Duodenal mucosa (tissue), 2 donors: Measurements from ENCODE around the gene KIF1C.
"Not testable (repeated sequence)": the region's sequence is repeated elsewhere in the genome, so short reads cannot be mapped to it uniquely, and the experiment has no call there.

Experiments used
- H3K27ac ChIP-seq: one replicate; pipeline ENCODE4 v1.7.0; 2013; ENCODE audit warnings: low read depth, low read length
- H3K27me3 ChIP-seq, 2 donors: one replicate each; pipeline ENCODE4 v1.7.0; 2013; ENCODE audit warnings: low read length in 2 of 2, control low read depth in 1 of 2; ENCODE audit not compliant: insufficient read depth in 2 of 2, control insufficient read depth in 1 of 2
- H3K36me3 ChIP-seq, 2 donors: one replicate each; pipeline ENCODE4 v1.7.0; 2013; ENCODE audit warnings: low read length in 2 of 2, control low read depth in 1 of 2; ENCODE audit not compliant: insufficient read depth in 2 of 2, control insufficient read depth in 1 of 2
- H3K4me1 ChIP-seq, 2 donors: one replicate each; pipeline ENCODE4 v1.7.0; 2013; ENCODE audit warnings: low read length in 2 of 2, control low read depth in 1 of 2; ENCODE audit not compliant: insufficient read depth in 2 of 2, control insufficient read depth in 1 of 2
- H3K4me3 ChIP-seq, 2 donors: one replicate each; pipeline ENCODE4 v1.7.0; 2013; ENCODE audit warnings: low read length in 2 of 2, low read depth in 1 of 2
- H3K9ac ChIP-seq, 2 donors: one replicate each; pipeline ENCODE4 v1.7.0; 2013; ENCODE audit warnings: low read length in 2 of 2, low read depth in 1 of 2
- H3K9me3 ChIP-seq, 2 donors: one replicate each; pipeline ENCODE4 v1.7.0; 2013; ENCODE audit warnings: low read length in 2 of 2, control low read depth in 1 of 2; ENCODE audit not compliant: control insufficient read depth in 1 of 2

Gene KIF1C

DNA sequence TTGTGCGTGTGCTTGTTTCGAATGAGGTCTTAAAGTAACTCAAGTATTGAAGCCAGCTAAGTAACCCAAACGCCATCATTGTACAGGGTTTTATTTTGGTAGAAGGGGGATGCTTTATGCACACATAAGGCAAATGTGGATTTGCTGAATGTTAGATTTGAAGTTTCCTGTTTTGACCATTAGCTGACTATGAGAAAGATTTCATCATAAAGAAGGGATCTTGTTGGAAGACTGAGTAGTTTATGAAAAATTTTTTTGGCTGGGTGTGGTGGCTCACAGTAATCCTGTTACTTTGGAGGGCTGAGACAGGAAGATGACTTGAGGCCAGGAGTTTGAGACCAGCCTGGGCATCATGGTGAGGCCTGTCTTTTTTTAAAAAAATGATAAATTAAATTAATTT, 70.5 kb downstream of the KIF1C start:
- Histone ChIP-seq H3K4me1 (no peaks in the 10 kb centered on the region), H3K27me3 (no peaks in the 10 kb centered on the region), H3K9me3 (no peaks in the 10 kb centered on the region), H3K9ac (no peak overlapping the region), H3K27ac (no peak overlapping the region), H3K4me3 (no peak overlapping the region), H3K36me3 (no peaks in the 10 kb centered on the region)

DNA sequence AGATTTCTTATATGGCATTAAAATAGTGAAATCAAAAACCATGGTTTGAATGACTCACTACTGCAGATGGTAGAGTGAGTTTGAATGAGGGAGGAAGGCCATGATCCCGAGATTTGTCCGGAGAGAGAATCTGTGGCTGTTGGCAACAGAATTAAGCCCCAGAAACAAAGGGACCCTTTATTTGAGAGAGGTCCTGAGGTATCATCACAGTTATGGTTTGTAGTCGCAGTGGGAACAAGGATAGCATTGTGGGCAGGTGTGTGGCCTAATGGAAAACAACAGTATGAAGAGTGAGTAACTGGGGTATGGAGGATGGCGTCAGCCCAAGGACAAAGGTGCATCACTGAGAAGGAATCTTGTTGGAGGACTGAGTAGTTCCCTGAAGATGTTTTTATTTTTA, 72.0 kb downstream of the KIF1C start:
- H3K27ac ChIP-seq: no peak overlapping the region
- no peak overlapping the region for H3K9ac ChIP-seq
- H3K36me3 ChIP-seq: no peaks in the 10 kb centered on the region
- H3K4me1 ChIP-seq: no peaks in the 10 kb centered on the region
- no peaks in the 10 kb centered on the region for H3K27me3 ChIP-seq
- H3K9me3 ChIP-seq: no peaks in the 10 kb centered on the region
- no peak overlapping the region for H3K4me3 ChIP-seq

DNA sequence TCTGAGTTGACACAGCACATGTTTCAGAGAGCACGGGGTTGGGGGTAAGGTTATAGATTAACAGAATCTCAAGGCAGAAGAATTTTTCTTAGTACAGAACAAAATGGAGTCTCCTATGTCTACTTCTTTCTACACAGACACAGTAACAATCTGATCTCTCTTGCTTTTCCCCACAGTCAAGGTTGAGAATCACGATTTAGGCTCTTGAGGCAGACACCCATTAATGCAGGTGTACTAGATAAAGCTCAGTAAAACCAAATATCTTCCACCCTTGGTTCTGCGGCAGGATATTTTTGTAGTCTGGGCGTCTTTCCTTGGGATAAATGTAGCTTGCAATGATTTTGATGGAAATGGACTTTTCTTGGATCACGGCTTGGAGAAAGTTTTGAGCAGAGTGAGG, 77.7 kb downstream of the KIF1C start:
- not testable (repeated sequence) for H3K9me3 ChIP-seq, H3K36me3 ChIP-seq, H3K4me3 ChIP-seq, H3K9ac ChIP-seq, H3K27me3 ChIP-seq, H3K27ac ChIP-seq
- peaks cover 5 to 16% of the 10 kb centered on the region in 2 donors for H3K4me1 ChIP-seq

DNA sequence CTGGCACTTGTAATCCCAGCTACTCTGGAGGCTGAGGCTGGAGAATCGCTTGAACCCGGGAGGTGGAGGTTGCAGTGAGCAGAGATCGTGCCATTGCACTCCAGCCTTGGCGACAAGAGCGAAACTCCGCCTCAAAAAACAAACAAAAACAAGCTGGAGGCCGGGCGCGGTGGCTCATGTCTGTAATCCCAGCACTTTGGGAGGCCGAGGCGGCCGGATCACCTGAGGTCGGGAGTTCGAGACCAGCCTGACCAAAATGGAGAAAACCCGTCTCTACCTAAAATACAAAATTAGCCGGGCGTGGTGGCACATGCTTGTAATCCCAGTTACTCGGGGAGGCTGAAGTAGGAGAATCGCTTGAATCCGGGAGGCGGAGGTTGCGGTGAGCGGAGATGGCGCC, 79.5 kb downstream of the KIF1C start:
- H3K4me3 ChIP-seq: peak overlapping the region; percentile 85 to 98
- H3K27me3 ChIP-seq, H3K36me3 ChIP-seq, H3K9me3 ChIP-seq, H3K27ac ChIP-seq: not testable (repeated sequence)
- H3K9ac ChIP-seq: peak overlapping the region; percentile 86 to 92
- peaks cover 5 to 16% of the 10 kb centered on the region in 2 donors for H3K4me1 ChIP-seq

DNA sequence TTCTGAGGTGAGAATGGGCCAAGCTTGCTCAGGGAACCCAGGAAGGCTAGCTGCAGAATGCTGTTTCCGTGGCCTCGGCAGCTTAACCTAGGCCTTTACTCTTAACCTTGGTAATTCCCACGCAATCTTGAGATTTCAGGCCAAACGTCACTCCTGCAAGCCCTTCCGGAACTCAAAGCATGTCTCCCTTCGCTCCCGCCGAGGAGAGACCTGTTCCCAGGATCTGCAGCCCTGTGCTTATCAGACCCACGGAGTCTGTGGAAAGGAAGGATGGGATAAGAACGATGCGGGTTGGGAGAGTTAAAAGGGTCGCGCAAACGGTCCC, 80.0 kb downstream of the KIF1C start:
- peaks cover 5 to 16% of the 10 kb centered on the region in 2 donors for H3K4me1 ChIP-seq
- no peaks in the 10 kb centered on the region for H3K27me3 ChIP-seq
- H3K27ac ChIP-seq: peak overlapping the region; percentile 89
- peaks cover 2 to 11% of the 10 kb centered on the region in 2 donors for H3K36me3 ChIP-seq
- H3K9me3 ChIP-seq: peaks cover under 1 to 4% of the 10 kb centered on the region in 2 donors
- peak overlapping the region; percentile 85 to 98 for H3K4me3 ChIP-seq
- H3K9ac ChIP-seq: peak overlapping the region; percentile 86 to 92
